ENCODE measurements around the gene DPEP1. TPM values are rescaled to one million over a fixed set of nuclear protein-coding genes. Genes with fewer than 3 reads are reported as not detected.
"Not testable (repeated sequence)": the region's sequence is repeated elsewhere in the genome, so short reads cannot be mapped to it uniquely, and the experiment has no call there.

DPEP1 gene
- total RNA-seq, 2 experiments from 2014 or later: not detected

DNA sequence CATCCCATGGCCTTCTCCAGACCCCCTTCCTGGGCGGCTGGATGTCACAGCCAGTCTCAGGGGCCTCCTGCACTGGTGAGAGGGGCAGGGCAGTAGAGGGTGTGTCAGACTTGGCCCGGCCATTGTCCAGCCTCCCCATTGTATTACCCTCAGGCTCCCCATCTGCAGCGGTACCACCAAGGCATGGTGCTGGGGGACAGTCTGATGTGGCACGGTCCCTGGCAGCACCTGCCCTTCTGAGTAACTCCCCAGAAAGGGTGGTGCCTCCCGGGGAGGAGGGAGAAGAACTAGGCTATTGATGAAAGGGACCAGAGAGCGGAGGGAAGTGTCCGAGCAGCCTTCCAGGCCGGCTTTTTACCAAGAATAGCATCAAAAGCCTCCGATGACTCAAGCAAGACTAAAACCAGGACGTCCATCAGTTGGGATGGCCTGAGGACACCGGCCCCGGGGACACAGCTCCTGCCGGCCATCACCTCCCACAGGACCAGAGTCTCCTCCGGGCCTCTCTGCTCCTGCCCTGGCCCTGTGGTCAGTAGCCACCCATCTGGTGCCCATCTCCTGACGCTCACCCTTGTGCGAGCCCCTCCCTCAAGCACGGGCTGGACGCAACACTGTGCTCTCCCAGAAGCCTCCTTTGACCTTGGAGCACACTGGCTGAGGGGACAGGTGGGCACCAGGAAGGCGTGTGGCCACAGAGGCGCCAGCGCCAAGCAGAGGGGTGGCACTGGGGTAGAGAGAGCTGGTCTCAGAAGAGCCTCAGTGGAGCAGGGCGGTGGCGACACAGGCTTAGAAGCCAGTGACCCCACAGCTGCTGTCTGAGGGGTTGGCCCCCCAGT is 43.7 kb upstream of the DPEP1 start:
- Mint-ChIP-seq H3K27ac (no peak overlapping the region), H3K27me3 (peaks cover 17% of the 10 kb centered on the region), H3K4me1 (ENCODE audit: low read depth) (peaks cover 40% of the 10 kb centered on the region), H3K36me3 (ENCODE audit: low read depth) (peaks cover 14% of the 10 kb centered on the region), H3K4me3 (no peak overlapping the region), H3K9me3 (no peaks in the 10 kb centered on the region)
- intact Hi-C loops (cut with DNase I, micrococcal nuclease): loop anchor here in 1 of 2 experiments (10.0 kb wide), 1 partner anchor 295 kb away; no protein-coding TSS in a partner anchor
- ChIA-PET POLR2A (interaction anchor here (0.7 kb wide), 1 partner anchor 108 kb away, joined by 3 read pairs; no protein-coding TSS in a partner anchor), CTCF (no interaction called here)
- Histone ChIP-seq H3K36me3 (ENCODE audit: insufficient read depth, low read length) (peaks cover 4% of the 10 kb centered on the region), H3K27me3 (ENCODE audit: control insufficient read depth in 1 of 2, insufficient read depth in 2 of 2, low read length in 2 of 2) (peaks cover 5 to 8% of the 10 kb centered on the region in 2 experiments), H3K27ac (ENCODE audit: low read depth in 1 of 2, low read length in 2 of 2) (no peak overlapping the region), H3K4me1 (ENCODE audit: insufficient read depth, low read length) (peaks cover 39% of the 10 kb centered on the region), H3K9me3 (ENCODE audit: control insufficient read depth in 1 of 2, insufficient read depth in 1 of 2, low read length in 2 of 2) (peaks cover 0 to 7% of the 10 kb centered on the region in 2 experiments), H3K4me3 (ENCODE audit: low read length) (no peak overlapping the region)
- no peak for TF ChIP-seq CTCF (IDR thresholded peaks at IDR 0.05)
- no peak for ATAC-seq (ENCODE audit: poor library complexity)
- no peak for DNase-seq

GRCh38 chr16:89570342-89570923 is 43.0 kb upstream of the DPEP1 start:
- POLR2A ChIA-PET: interaction anchor here (0.7 kb wide), 1 partner anchor 109 kb away, joined by 3 read pairs; no protein-coding TSS in a partner anchor
- Mint-ChIP-seq H3K4me3 (no peak overlapping the region), H3K36me3 (ENCODE audit: low read depth) (peaks cover 7% of the 10 kb centered on the region), H3K4me1 (ENCODE audit: low read depth) (peaks cover 32% of the 10 kb centered on the region), H3K9me3 (no peaks in the 10 kb centered on the region), H3K27me3 (peaks cover 17% of the 10 kb centered on the region), H3K27ac (no peak overlapping the region)
- Histone ChIP-seq H3K36me3 (ENCODE audit: insufficient read depth, low read length) (no peaks in the 10 kb centered on the region), H3K9me3 (ENCODE audit: control insufficient read depth in 1 of 2, insufficient read depth in 1 of 2, low read length in 2 of 2) (peaks cover 0 to 7% of the 10 kb centered on the region in 2 experiments), H3K4me3 (ENCODE audit: low read length) (no peak overlapping the region), H3K27ac (ENCODE audit: low read depth in 1 of 2, low read length in 2 of 2) (no peak overlapping the region), H3K27me3 (ENCODE audit: control insufficient read depth in 1 of 2, insufficient read depth in 2 of 2, low read length in 2 of 2) (peaks cover 8 to 11% of the 10 kb centered on the region in 2 experiments), H3K4me1 (ENCODE audit: insufficient read depth, low read length) (peaks cover 39% of the 10 kb centered on the region)
- CTCF ChIA-PET: no interaction called here
- intact Hi-C loops (cut with DNase I, micrococcal nuclease): loop anchor here in 1 of 2 experiments (10.0 kb wide), 1 partner anchor 294 kb away; no protein-coding TSS in a partner anchor
- no peak for ATAC-seq (ENCODE audit: poor library complexity)
- DNase-seq: no peak
- TF ChIP-seq CTCF (IDR thresholded peaks at IDR 0.05): no peak

DNA sequence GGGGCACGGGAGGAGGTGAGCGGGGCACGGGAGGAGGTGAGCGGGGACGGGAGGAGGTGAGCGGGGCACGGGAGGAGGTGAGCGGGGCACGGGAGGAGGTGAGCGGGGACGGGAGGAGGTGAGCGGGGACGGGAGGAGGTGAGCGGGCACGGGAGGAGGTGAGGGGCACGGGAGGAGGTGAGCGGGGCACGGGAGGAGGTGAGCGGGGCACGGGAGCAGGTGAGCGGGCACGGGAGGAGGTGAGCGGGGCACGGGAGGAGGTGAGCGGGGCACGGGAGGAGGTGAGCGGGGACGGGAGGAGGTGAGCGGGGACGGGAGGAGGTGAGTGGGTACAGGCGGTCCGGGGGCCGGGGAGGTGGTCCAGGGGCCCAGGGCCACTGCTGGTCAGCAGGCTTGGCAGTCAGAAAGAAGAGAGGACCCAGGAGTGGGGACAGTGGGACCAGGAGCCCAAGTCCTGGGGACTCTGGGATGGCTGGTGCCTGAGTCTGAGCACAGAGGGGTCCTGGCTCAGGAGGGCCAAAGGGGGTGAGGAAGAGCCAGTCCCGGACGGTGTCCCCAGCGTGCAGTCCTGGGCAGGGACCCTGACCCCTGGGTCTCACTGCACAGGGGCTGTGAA is 42.4 kb upstream of the DPEP1 start:
- CTCF ChIA-PET; H3K4me3 ChIP-seq (ENCODE audit: low read length); POLR2A ChIA-PET; DNase-seq; H3K4me3 Mint-ChIP-seq; H3K27ac Mint-ChIP-seq; H3K27ac ChIP-seq (ENCODE audit: low read depth in 1 of 2, low read length in 2 of 2); ATAC-seq (ENCODE audit: poor library complexity); H3K9me3 ChIP-seq (ENCODE audit: control insufficient read depth in 1 of 2, insufficient read depth in 1 of 2, low read length in 2 of 2); H3K36me3 ChIP-seq (ENCODE audit: insufficient read depth, low read length); H3K36me3 Mint-ChIP-seq (ENCODE audit: low read depth); H3K9me3 Mint-ChIP-seq: not testable (repeated sequence)
- Mint-ChIP-seq H3K27me3 (peaks cover 17% of the 10 kb centered on the region), H3K4me1 (ENCODE audit: low read depth) (peaks cover 26% of the 10 kb centered on the region)
- Histone ChIP-seq H3K27me3 (ENCODE audit: control insufficient read depth in 1 of 2, insufficient read depth in 2 of 2, low read length in 2 of 2) (peaks cover 10 to 11% of the 10 kb centered on the region in 2 experiments), H3K4me1 (ENCODE audit: insufficient read depth, low read length) (peaks cover 37% of the 10 kb centered on the region)
- intact Hi-C loops (cut with DNase I, micrococcal nuclease): loop anchor here in 1 of 2 experiments (10.0 kb wide), 1 partner anchor 294 kb away; no protein-coding TSS in a partner anchor

Measured in CD4-positive, alpha-beta T cell (primary cell).